ENCODE results near the gene SMARCC1. TPM values are rescaled to one million over a fixed set of nuclear protein-coding genes. Genes with fewer than 3 reads are reported as not detected.

The SMARCC1 gene
- total RNA-seq, 1 experiment from 2014 or later: 43.1 TPM

GRCh38 chr3:47741925-47742324, 39.8 kb downstream of the SMARCC1 start:
- no peak overlapping the region for H3K4me3 ChIP-seq (ENCODE audit: low read length)
- peaks cover 10% of the 10 kb centered on the region; the same call in 1 of the 2 replicates for H4K20me1 ChIP-seq (ENCODE audit: low read length)

GRCh38 chr3:47732143-47732542, 49.5 kb downstream of the SMARCC1 start:
- no peaks in the 10 kb centered on the region for H4K20me1 ChIP-seq (ENCODE audit: low read length)
- no peak overlapping the region for H3K4me3 ChIP-seq (ENCODE audit: low read length)
- H3K4me2 ChIP-seq (ENCODE audit: low read length): no peak overlapping the region
- no peaks in the 10 kb centered on the region for H3K4me1 ChIP-seq (ENCODE audit: insufficient read depth, low read length)
- no peak for ATAC-seq
- intact Hi-C loops (cut with micrococcal nuclease): no loop called here
- H3K9me3 ChIP-seq (ENCODE audit: low read length): no peaks in the 10 kb centered on the region
- 0 out of 2 replicates have a peak, but pooled peaks cover 4% of the 10 kb centered on the region for H3K79me2 ChIP-seq (ENCODE audit: low read length)
- ChIA-PET CTCF (no interaction called here), POLR2A (ENCODE audit: unreplicated experiment) (no interaction called here)
- no peak for DNase-seq
- H2AFZ ChIP-seq (ENCODE audit: low read length): no peak overlapping the region
- H3K9me2 ChIP-seq (replicated peaks; ENCODE audit: low read length): no peaks in the 10 kb centered on the region
- no peak overlapping the region for H3K9ac ChIP-seq (ENCODE audit: low read length)
- no peak for TF ChIP-seq EZH2phosphoT487 (IDR thresholded peaks at IDR 0.05; ENCODE audit: borderline replicate concordance, low read length)
- no peak for TF ChIP-seq EZH2 (IDR thresholded peaks at IDR 0.05; ENCODE audit: low read length, unreplicated experiment)
- no peak for TF ChIP-seq CTCF (conservative IDR thresholded peaks at IDR 0.05; ENCODE audit: low read depth, low read length)
- H3F3A ChIP-seq (ENCODE audit: low read length, unreplicated experiment): no peaks in the 10 kb centered on the region
- peaks cover 68% of the 10 kb centered on the region for H3K36me3 ChIP-seq (ENCODE audit: low read depth, low read length)
- no peaks in the 10 kb centered on the region for H3K27me3 ChIP-seq (ENCODE audit: low read length)
- no TSS peak for BruUV-seq (replicated peaks)
- no peak overlapping the region for H3K27ac ChIP-seq (ENCODE audit: low read length)

More at GRCh38 chr3:47741925-47742324, 39.8 kb downstream of the SMARCC1 start:
- TF ChIP-seq EZH2phosphoT487 (IDR thresholded peaks at IDR 0.05; ENCODE audit: borderline replicate concordance, low read length) (no peak), EZH2 (IDR thresholded peaks at IDR 0.05; ENCODE audit: low read length, unreplicated experiment) (no peak), CTCF (conservative IDR thresholded peaks at IDR 0.05; ENCODE audit: low read depth, low read length) (no peak)
- BruUV-seq (replicated peaks): no TSS peak
- POLR2A ChIA-PET (ENCODE audit: unreplicated experiment): no interaction called here
- intact Hi-C loops (cut with micrococcal nuclease): no loop called here
- Histone ChIP-seq H3K27ac (ENCODE audit: low read length) (no peak overlapping the region), H3K36me3 (ENCODE audit: low read depth, low read length) (peaks cover 26% of the 10 kb centered on the region; the same call in 1 of the 2 replicates), H3K27me3 (ENCODE audit: low read length) (no peaks in the 10 kb centered on the region), H3K4me2 (ENCODE audit: low read length) (no peak overlapping the region), H2AFZ (ENCODE audit: low read length) (no peak overlapping the region), H3K79me2 (ENCODE audit: low read length) (peaks cover 72% of the 10 kb centered on the region), H3K4me1 (ENCODE audit: insufficient read depth, low read length) (no peaks in the 10 kb centered on the region), H3F3A (ENCODE audit: low read length, unreplicated experiment) (no peaks in the 10 kb centered on the region), H3K9me2 (replicated peaks; ENCODE audit: low read length) (no peaks in the 10 kb centered on the region), H3K9ac (ENCODE audit: low read length) (no peak overlapping the region), H3K9me3 (ENCODE audit: low read length) (no peaks in the 10 kb centered on the region)
- ATAC-seq (no peak), DNase-seq (no peak)
- CTCF ChIA-PET: no interaction called here

GRCh38 chr3:47731061-47731460, 50.6 kb downstream of the SMARCC1 start:
- no peaks in the 10 kb centered on the region for H3F3A ChIP-seq (ENCODE audit: low read length, unreplicated experiment)
- H3K36me3 ChIP-seq (ENCODE audit: low read depth, low read length): peaks cover 69% of the 10 kb centered on the region
- ATAC-seq: no peak
- H3K4me1 ChIP-seq (ENCODE audit: insufficient read depth, low read length): peaks cover 7% of the 10 kb centered on the region; the same call in 1 of the 2 replicates
- H3K79me2 ChIP-seq (ENCODE audit: low read length): 0 out of 2 replicates have a peak, but pooled peaks cover 4% of the 10 kb centered on the region
- no peak overlapping the region for H3K4me3 ChIP-seq (ENCODE audit: low read length)
- H3K9me2 ChIP-seq (replicated peaks; ENCODE audit: low read length): no peaks in the 10 kb centered on the region
- CTCF ChIA-PET: no interaction called here
- H3K27ac ChIP-seq (ENCODE audit: low read length): no peak overlapping the region
- POLR2A ChIA-PET (ENCODE audit: unreplicated experiment): no interaction called here
- no peak overlapping the region for H3K9ac ChIP-seq (ENCODE audit: low read length)
- BruUV-seq (replicated peaks): no TSS peak
- no peak for DNase-seq
- no peaks in the 10 kb centered on the region for H3K9me3 ChIP-seq (ENCODE audit: low read length)
- intact Hi-C loops (cut with micrococcal nuclease): no loop called here
- no peak overlapping the region for H2AFZ ChIP-seq (ENCODE audit: low read length)
- no peak overlapping the region for H3K4me2 ChIP-seq (ENCODE audit: low read length)
- no peak for TF ChIP-seq EZH2 (IDR thresholded peaks at IDR 0.05; ENCODE audit: low read length, unreplicated experiment)
- no peak for TF ChIP-seq EZH2phosphoT487 (IDR thresholded peaks at IDR 0.05; ENCODE audit: borderline replicate concordance, low read length)
- TF ChIP-seq CTCF (conservative IDR thresholded peaks at IDR 0.05; ENCODE audit: low read depth, low read length): no peak
- no peaks in the 10 kb centered on the region for H3K27me3 ChIP-seq (ENCODE audit: low read length)
- H4K20me1 ChIP-seq (ENCODE audit: low read length): no peaks in the 10 kb centered on the region
